Subcutaneous adipose tissue (tissue), 4 donors: Measurements from ENCODE around the gene IPO13. TPM values are rescaled to one million over a fixed set of nuclear protein-coding genes. Genes with fewer than 3 reads are reported as not detected.

Experiments
- CTCF ChIP-seq: fragments of 450-650 bp; IDR thresholded peaks from one replicate; pipeline ENCODE4 v1.5.1; 2016; ENCODE audit warnings: low read depth, mild to moderate bottlenecking, control low read depth, antibody characterized with exemption, moderate library complexity
- total RNA-seq, 4 donors: library from RNA; depleted of rRNA; stranded (reverse); fragments of >200 nt; gene quantifications; one replicate each; pipeline ENCODE4 v1.1.0, GENCODE V29; 2016

IPO13 gene
- total RNA-seq, 4 donors from 2014 or later = 17.4 to 18.2 (median 17.8) TPM

GRCh38 chr1:43981135-43981491, 34.4 kb downstream of the IPO13 start:
- no peak for TF ChIP-seq CTCF

GRCh38 chr1:43981636-43982035, 34.9 kb downstream of the IPO13 start:
- no peak for TF ChIP-seq CTCF

- no peak for TF ChIP-seq CTCF
Measured at GRCh38 chr1:43982241-43982640, 35.5 kb downstream of the IPO13 start.

GRCh38 chr1:43982808-43983207, 36.1 kb downstream of the IPO13 start:
- no peak for TF ChIP-seq CTCF

GRCh38 chr1:43983253-43983899, 36.6 kb downstream of the IPO13 start:
- TF ChIP-seq CTCF = no peak

GRCh38 chr1:43984855-43985254, 38.1 kb downstream of the IPO13 start:
- TF ChIP-seq CTCF = no peak

GRCh38 chr1:43985984-43986595, 39.3 kb downstream of the IPO13 start:
- TF ChIP-seq CTCF = no peak
